Hematopoietic multipotent progenitor cell (in vitro differentiated cells): ENCODE results near the gene C10orf90. TPM values are rescaled to one million over a fixed set of nuclear protein-coding genes. Genes with fewer than 3 reads are reported as not detected.

Experiments used
- DNase-seq, 3 donors: peaks; one replicate each; pipeline ENCODE4 v3.0.0-alpha.2; 2011 to 2015; ENCODE audit warnings: low read depth in 2 of 3, low spot score in 2 of 3
- total RNA-seq: library from RNA; depleted of rRNA; stranded (reverse); fragments of >200 nt; gene quantifications from one replicate; pipeline ENCODE4 v1.2.3, GENCODE V29; 2012

Gene C10orf90
- total RNA-seq, 1 donor = not detected

GRCh38 chr10:126592901-126593300 lies 77.6 kb downstream of the C10orf90 start:
- no peak for DNase-seq

DNA sequence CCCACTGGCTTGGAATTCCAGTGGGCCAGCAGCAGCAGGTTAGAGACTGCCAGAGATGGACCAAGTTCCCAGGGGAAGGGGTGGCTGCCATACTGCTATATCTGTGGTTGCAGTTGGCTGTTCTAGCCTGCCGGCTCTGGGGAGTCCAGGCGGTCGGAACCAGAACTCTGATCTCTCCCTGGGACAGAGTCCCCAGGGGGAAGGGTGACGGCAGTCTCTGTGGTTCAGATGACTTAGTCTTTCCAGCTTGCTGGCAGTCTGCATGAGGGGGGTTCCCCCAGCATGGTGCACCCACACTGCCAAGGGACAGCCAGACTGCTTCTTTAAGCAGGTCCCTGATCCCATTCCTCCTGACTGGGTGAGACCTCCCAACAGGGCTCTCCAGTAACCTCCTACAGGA lies 82.5 kb downstream of the C10orf90 start:
- no peak for DNase-seq

- no peak for DNase-seq
Measured at GRCh38 chr10:126586878-126587277, 83.6 kb downstream of the C10orf90 start.

DNA sequence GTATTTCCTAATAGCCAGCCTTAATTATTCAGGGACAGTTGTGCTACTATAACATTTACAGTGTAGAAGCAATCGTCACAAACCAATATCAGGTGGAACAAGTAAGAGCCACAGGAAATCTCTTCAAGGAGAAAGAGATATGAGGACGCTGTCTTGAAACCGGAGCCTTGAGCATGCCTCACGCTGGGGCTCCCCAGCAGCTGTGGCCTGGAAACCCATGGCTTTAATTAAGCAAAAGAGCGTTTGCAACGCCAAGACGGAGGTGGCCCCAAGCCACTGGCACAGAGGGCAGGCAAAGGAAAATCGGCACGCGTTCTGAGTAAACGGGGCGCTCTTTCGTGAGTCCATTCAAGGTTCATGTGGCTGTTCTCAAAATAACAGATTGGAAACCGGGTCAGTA lies 84.4 kb downstream of the C10orf90 start:
- no peak for DNase-seq

GRCh38 chr10:126585249-126586017 lies 85.1 kb downstream of the C10orf90 start:
- DNase-seq = no peak

GRCh38 chr10:126584836-126585235 lies 85.7 kb downstream of the C10orf90 start:
- DNase-seq = no peak

- DNase-seq = no peak
Measured at GRCh38 chr10:126583552-126584200, 86.8 kb downstream of the C10orf90 start.

GRCh38 chr10:126581648-126582046 lies 88.8 kb downstream of the C10orf90 start:
- no peak for DNase-seq

GRCh38 chr10:126580873-126581647 lies 89.4 kb downstream of the C10orf90 start:
- no peak for DNase-seq

DNA sequence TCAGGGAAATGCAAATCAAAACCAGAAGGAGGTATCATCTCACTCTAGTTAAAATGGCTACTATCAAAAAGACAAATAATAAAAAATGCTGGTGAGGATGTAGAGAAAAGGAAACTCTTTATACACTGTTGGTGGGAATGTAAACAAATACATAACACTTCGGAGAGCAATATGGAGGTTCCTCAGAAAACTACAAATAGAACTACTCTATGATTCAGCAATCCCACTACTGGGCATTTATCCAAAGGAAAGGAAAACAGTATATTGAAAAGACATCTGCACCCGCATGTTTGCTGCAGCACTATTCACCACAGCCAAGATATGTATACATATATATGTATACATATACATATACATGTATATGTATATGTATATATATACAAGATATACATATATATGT lies 94.2 kb downstream of the C10orf90 start:
- DNase-seq = no peak

DNA sequence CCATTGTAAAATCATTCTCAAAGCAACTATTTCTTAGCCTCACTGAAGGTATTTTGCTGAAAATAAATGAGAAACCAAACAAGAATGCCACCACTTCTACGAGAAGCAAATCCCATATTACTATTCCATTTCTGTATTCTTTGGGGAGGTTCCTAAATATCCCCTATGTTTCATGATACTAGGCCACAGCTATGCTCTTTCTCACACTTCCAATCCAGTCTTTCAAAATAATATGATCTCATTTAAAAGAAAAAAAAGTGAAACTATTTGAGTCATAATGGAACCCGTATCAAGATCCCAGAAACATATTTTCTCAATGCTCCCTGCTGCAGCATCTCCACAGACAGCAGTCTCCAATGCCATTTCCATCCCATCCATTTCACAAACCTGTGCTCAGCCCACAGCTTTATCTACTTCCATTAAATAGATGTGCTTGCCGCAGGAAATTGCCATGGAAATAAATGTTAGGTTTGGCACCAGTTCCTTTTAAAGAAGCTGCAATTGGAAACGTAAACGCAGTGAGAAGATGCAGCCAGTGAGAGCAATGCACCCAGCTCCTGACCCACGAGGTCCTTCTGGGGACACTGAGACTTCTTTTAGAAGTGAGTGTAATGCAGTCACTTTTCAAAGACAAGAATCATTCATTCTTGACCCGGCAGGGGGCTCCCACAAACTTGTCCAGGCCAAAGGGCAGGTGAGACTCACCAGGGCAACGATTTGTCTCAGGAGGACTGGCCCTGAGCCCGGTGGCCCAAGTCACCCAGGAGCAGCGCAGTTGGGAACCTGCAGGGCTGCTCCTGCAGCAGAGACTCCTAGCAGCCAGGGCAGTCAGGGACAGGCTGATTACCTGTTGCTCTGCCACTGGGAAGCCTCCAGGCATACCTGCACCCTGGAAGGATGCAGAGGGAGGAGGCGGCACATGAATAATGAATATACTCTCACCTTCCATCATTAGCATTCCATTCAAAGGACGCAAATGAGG lies 99.6 kb downstream of the C10orf90 start:
- DNase-seq = no peak

DNA sequence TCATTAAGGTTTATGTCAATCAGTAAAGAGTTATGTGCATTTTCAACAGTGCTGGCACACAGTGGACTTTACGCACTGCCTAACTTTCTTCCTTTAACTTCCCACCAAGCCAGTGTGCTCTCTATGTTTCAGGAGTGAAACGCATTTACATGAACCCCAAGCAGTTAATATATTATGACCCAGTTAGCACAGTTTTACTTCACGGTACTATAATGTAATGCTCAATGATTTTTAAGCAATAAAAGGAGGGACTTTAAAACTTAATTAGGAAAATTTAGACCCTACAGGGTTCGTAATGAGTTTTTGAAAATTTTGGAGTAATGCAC lies 100.3 kb downstream of the C10orf90 start:
- no peak for DNase-seq

GRCh38 chr10:126569513-126570244 lies 100.8 kb downstream of the C10orf90 start:
- DNase-seq = no peak

DNA sequence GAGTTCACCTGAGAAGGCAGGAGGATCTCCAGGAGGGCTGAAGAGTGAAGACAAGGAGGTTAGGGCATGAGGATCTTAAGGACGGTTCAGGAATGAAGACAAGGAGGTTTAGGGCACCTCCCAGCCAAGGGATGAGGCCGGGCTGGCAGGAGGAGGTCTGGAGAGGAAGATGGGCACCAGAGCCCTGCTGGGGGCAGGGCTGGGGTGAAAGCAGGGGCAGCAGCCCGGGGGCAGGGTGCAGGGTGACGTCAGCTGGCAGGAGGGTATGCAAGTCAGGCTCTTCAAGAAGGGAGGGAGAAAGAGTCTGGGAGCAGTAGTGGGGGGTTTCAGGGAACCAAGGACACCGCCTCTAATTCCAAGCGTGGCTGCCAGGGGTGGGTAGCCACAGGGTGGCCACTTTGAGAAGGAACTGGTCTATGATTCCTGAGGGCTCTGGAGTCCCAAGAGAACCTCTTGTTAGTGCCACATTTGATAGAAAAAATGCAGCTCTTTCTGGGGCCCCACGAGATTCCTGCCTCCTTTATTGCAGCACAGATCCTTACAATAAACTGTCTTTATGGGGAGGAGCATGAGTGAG lies 101.6 kb downstream of the C10orf90 start:
- no peak for DNase-seq

GRCh38 chr10:126565871-126566270 lies 104.6 kb downstream of the C10orf90 start:
- DNase-seq = no peak

- DNase-seq = no peak
Measured at GRCh38 chr10:126565441-126565840, 105.1 kb downstream of the C10orf90 start.

GRCh38 chr10:126564326-126564888 lies 106.1 kb downstream of the C10orf90 start:
- DNase-seq = no peak

- DNase-seq = no peak
Measured at GRCh38 chr10:126563361-126563760, 107.1 kb downstream of the C10orf90 start.
